Activated CD4-positive, alpha-beta T cell treated with anti-CD3 and anti-CD28 coated beads, Interleukin-2, amount 10 ng/mL, durations not matched to agents 7 days and 5 days (primary cell): ENCODE data around the gene KIFC3. TPM values are rescaled to one million over a fixed set of nuclear protein-coding genes. Genes with fewer than 3 reads are reported as not detected.
"Not testable (repeated sequence)": the region's sequence is repeated elsewhere in the genome, so short reads cannot be mapped to it uniquely, and the experiment has no call there.

Source experiments
- CTCF ChIA-PET: fragments of 350-600 bp; sonication (Branson Sonifier 250); formaldehyde crosslinking; loops from one replicate; lab custom pipeline; 2021; ENCODE audit warnings: antibody characterized with exemption; lab: Charles Lee
- POLR2A ChIA-PET: fragments of 350-600 bp; sonication (Branson Sonifier 250); formaldehyde crosslinking; loops from one replicate; lab custom pipeline; 2021; ENCODE audit warnings: antibody characterized with exemption; lab: Charles Lee
- DNase-seq: peaks from one replicate; pipeline ENCODE4 v3.0.0-alpha.2; 2020
- H3K27ac Mint-ChIP-seq: one replicate; pipeline ENCODE4 v1.8.0; 2021; ENCODE audit warnings: mild to moderate bottlenecking, moderate library complexity, mixed read lengths
- H3K27me3 Mint-ChIP-seq: one replicate; pipeline ENCODE4 v1.8.0; 2021; ENCODE audit warnings: mixed read lengths
- H3K36me3 Mint-ChIP-seq: one replicate; pipeline ENCODE4 v1.8.0; 2021; ENCODE audit warnings: low read depth, mixed read lengths
- H3K4me1 Mint-ChIP-seq: one replicate; pipeline ENCODE4 v1.8.0; 2021; ENCODE audit warnings: mixed read lengths
- H3K4me3 Mint-ChIP-seq: one replicate; pipeline ENCODE4 v1.8.0; 2021; ENCODE audit warnings: mild to moderate bottlenecking, moderate library complexity, mixed read lengths
- H3K9me3 Mint-ChIP-seq: one replicate; pipeline ENCODE4 v1.8.0; 2021; ENCODE audit warnings: mixed read lengths
- total RNA-seq, 2 experiments: library from RNA; stranded (reverse); gene quantifications; one replicate each; pipeline ENCODE4 v1.2.3, GENCODE V29; 2021

KIFC3 gene
- total RNA-seq, 2 experiments from 2014 or later = not detected

GRCh38 chr16:57798267-57798810, 4.0 kb downstream of the KIFC3 start:
- Mint-ChIP-seq H3K27me3 (peaks cover 31% of the 10 kb centered on the region), H3K4me1 (peaks cover 25% of the 10 kb centered on the region), H3K9me3 (no peaks in the 10 kb centered on the region), H3K36me3 (no peaks in the 10 kb centered on the region), H3K4me3 (no peak overlapping the region), H3K27ac (no peak overlapping the region)
- ChIA-PET POLR2A (no interaction called here), CTCF (interaction anchor here (1.0 to 1.1 kb wide), 2 partner anchors 10 to 63 kb away, joined by 3 read pairs; partner anchors contain the start of gene KATNB1)
- no peak for DNase-seq

- Mint-ChIP-seq H3K27me3 (peaks cover 25% of the 10 kb centered on the region), H3K27ac (no peak overlapping the region), H3K4me1 (peaks cover 22% of the 10 kb centered on the region), H3K4me3 (no peak overlapping the region), H3K36me3 (no peaks in the 10 kb centered on the region), H3K9me3 (no peaks in the 10 kb centered on the region)
- CTCF ChIA-PET = interaction anchor here (0.8 to 1.0 kb wide), 3 partner anchors 9 to 62 kb away, joined by 3 read pairs; partner anchors contain the start of gene KATNB1
- POLR2A ChIA-PET = no interaction called here
- no peak for DNase-seq
Observed at GRCh38 chr16:57797526-57798266, 4.6 kb downstream of the KIFC3 start.

GRCh38 chr16:57797216-57797525, 5.1 kb downstream of the KIFC3 start:
- Mint-ChIP-seq H3K4me3 (no peak overlapping the region), H3K27me3 (peaks cover 23% of the 10 kb centered on the region), H3K27ac (no peak overlapping the region), H3K36me3 (no peaks in the 10 kb centered on the region), H3K9me3 (no peaks in the 10 kb centered on the region), H3K4me1 (peaks cover 20% of the 10 kb centered on the region)
- ChIA-PET CTCF (interaction anchor here (0.8 to 1.0 kb wide), 3 partner anchors 10 to 62 kb away, joined by 3 read pairs; partner anchors contain the start of gene KATNB1), POLR2A (no interaction called here)
- no peak for DNase-seq

GRCh38 chr16:57796014-57796413, 6.3 kb downstream of the KIFC3 start:
- H3K4me3 Mint-ChIP-seq, H3K36me3 Mint-ChIP-seq, H3K27ac Mint-ChIP-seq, POLR2A ChIA-PET, DNase-seq, H3K9me3 Mint-ChIP-seq: not testable (repeated sequence)
- CTCF ChIA-PET = interaction anchor here (1.0 to 2.3 kb wide), 3 partner anchors 14 to 224 kb away, joined by 3 to 6 read pairs (median 3); partner anchors contain the start of gene KATNB1
- H3K4me1 Mint-ChIP-seq = peaks cover 20% of the 10 kb centered on the region
- H3K27me3 Mint-ChIP-seq = peaks cover 19% of the 10 kb centered on the region

- peak; percentile 52 for DNase-seq
- no peaks in the 10 kb centered on the region for H3K9me3 Mint-ChIP-seq
- CTCF ChIA-PET = interaction anchor here (1.0 to 2.3 kb wide), 4 partner anchors 15 to 223 kb away, joined by 3 to 6 read pairs (median 3); partner anchors contain the start of gene KATNB1
- H3K36me3 Mint-ChIP-seq = no peaks in the 10 kb centered on the region
- H3K27me3 Mint-ChIP-seq = peaks cover 13% of the 10 kb centered on the region
- H3K27ac Mint-ChIP-seq = no peak overlapping the region
- peaks cover 16% of the 10 kb centered on the region for H3K4me1 Mint-ChIP-seq
- no peak overlapping the region for H3K4me3 Mint-ChIP-seq
- POLR2A ChIA-PET = no interaction called here
Observed at GRCh38 chr16:57795431-57795878, 6.8 kb downstream of the KIFC3 start.

GRCh38 chr16:57794849-57795430, 7.4 kb downstream of the KIFC3 start:
- Mint-ChIP-seq H3K4me1 (peaks cover 12% of the 10 kb centered on the region), H3K9me3 (no peaks in the 10 kb centered on the region), H3K4me3 (no peak overlapping the region), H3K36me3 (no peaks in the 10 kb centered on the region), H3K27ac (no peak overlapping the region), H3K27me3 (peaks cover 9% of the 10 kb centered on the region)
- DNase-seq = no peak
- ChIA-PET POLR2A (no interaction called here), CTCF (interaction anchor here (0.8 to 2.3 kb wide), 7 partner anchors 10 to 223 kb away, joined by 3 to 6 read pairs (median 3); partner anchors contain the start of gene KATNB1)

GRCh38 chr16:57791893-57792461, 10.3 kb downstream of the KIFC3 start:
- Mint-ChIP-seq H3K27ac (no peak overlapping the region), H3K4me3 (no peak overlapping the region), H3K4me1 (no peaks in the 10 kb centered on the region), H3K27me3 (no peaks in the 10 kb centered on the region), H3K36me3 (no peaks in the 10 kb centered on the region), H3K9me3 (no peaks in the 10 kb centered on the region)
- CTCF ChIA-PET = interaction anchor here (1.2 to 1.5 kb wide), 2 partner anchors 9 to 40 kb away, joined by 3 read pairs; no protein-coding TSS in a partner anchor
- DNase-seq = no peak
- POLR2A ChIA-PET = no interaction called here

GRCh38 chr16:57791195-57791892, 10.9 kb downstream of the KIFC3 start:
- CTCF ChIA-PET = interaction anchor here (0.6 to 1.5 kb wide), 5 partner anchors 9 to 40 kb away, joined by 3 read pairs; no protein-coding TSS in a partner anchor

GRCh38 chr16:57788951-57789350, 13.3 kb downstream of the KIFC3 start:
- Mint-ChIP-seq H3K9me3 (no peaks in the 10 kb centered on the region), H3K36me3 (no peaks in the 10 kb centered on the region), H3K27me3 (no peaks in the 10 kb centered on the region), H3K4me3 (no peak overlapping the region), H3K4me1 (no peaks in the 10 kb centered on the region), H3K27ac (no peak overlapping the region)
- DNase-seq = no peak
- ChIA-PET POLR2A (no interaction called here), CTCF (interaction anchor here (1.7 kb wide), 1 partner anchor 21 kb away, joined by 3 read pairs; no protein-coding TSS in a partner anchor)

More at GRCh38 chr16:57791195-57791892, 10.9 kb downstream of the KIFC3 start:
- Mint-ChIP-seq H3K4me1 (no peaks in the 10 kb centered on the region), H3K36me3 (no peaks in the 10 kb centered on the region), H3K9me3 (no peaks in the 10 kb centered on the region), H3K4me3 (no peak overlapping the region), H3K27me3 (no peaks in the 10 kb centered on the region), H3K27ac (no peak overlapping the region)
- no peak for DNase-seq
- POLR2A ChIA-PET = no interaction called here

GRCh38 chr16:57788252-57788841, 13.9 kb downstream of the KIFC3 start:
- Mint-ChIP-seq H3K9me3 (no peaks in the 10 kb centered on the region), H3K4me1 (no peaks in the 10 kb centered on the region), H3K27ac (no peak overlapping the region), H3K36me3 (no peaks in the 10 kb centered on the region), H3K27me3 (no peaks in the 10 kb centered on the region), H3K4me3 (no peak overlapping the region)
- DNase-seq = no peak
- ChIA-PET POLR2A (no interaction called here), CTCF (interaction anchor here (1.7 kb wide), 1 partner anchor 22 kb away, joined by 3 read pairs; no protein-coding TSS in a partner anchor)

GRCh38 chr16:57787519-57787905, 14.8 kb downstream of the KIFC3 start:
- DNase-seq = no peak
- Mint-ChIP-seq H3K9me3 (no peaks in the 10 kb centered on the region), H3K27me3 (no peaks in the 10 kb centered on the region), H3K4me3 (no peak overlapping the region), H3K27ac (no peak overlapping the region), H3K4me1 (no peaks in the 10 kb centered on the region), H3K36me3 (no peaks in the 10 kb centered on the region)
- ChIA-PET POLR2A (no interaction called here), CTCF (interaction anchor here (1.7 kb wide), 1 partner anchor 23 kb away, joined by 3 read pairs; no protein-coding TSS in a partner anchor)
